HG02623 (cell line): ENCODE measurements around the gene KCNT1.

Experiments used
- ATAC-seq: cut with Tn5 transposase; IDR thresholded peaks from one replicate; pipeline ENCODE4 v1.9.1; 2021; ENCODE audit warnings: moderate library complexity; ENCODE audit not compliant: unreplicated experiment

KCNT1 gene

GRCh38 chr9:135794361-135794885 is 92.4 kb downstream of the KCNT1 start:
- no peak for ATAC-seq

GRCh38 chr9:135795391-135795790 is 93.4 kb downstream of the KCNT1 start:
- ATAC-seq, result no peak

GRCh38 chr9:135796784-135797485 is 95.0 kb downstream of the KCNT1 start:
- no peak for ATAC-seq

- no peak for ATAC-seq
Observed at GRCh38 chr9:135797507-135798262, 95.7 kb downstream of the KCNT1 start.

GRCh38 chr9:135798263-135798585 is 96.2 kb downstream of the KCNT1 start:
- ATAC-seq, result no peak

GRCh38 chr9:135799261-135799660 is 97.3 kb downstream of the KCNT1 start:
- no peak for ATAC-seq

GRCh38 chr9:135801070-135801469 is 99.1 kb downstream of the KCNT1 start:
- ATAC-seq, result no peak

GRCh38 chr9:135802876-135803419 is 101.0 kb downstream of the KCNT1 start:
- no peak for ATAC-seq

- no peak for ATAC-seq
Observed at GRCh38 chr9:135803441-135803840, 101.5 kb downstream of the KCNT1 start.

- ATAC-seq, result no peak
Observed at GRCh38 chr9:135804581-135805421, 102.8 kb downstream of the KCNT1 start.

- no peak for ATAC-seq
Observed at GRCh38 chr9:135805422-135806022, 103.5 kb downstream of the KCNT1 start.

GRCh38 chr9:135809166-135809565 is 107.2 kb downstream of the KCNT1 start:
- no peak for ATAC-seq

- no peak for ATAC-seq
Observed at GRCh38 chr9:135810806-135811575, 109.0 kb downstream of the KCNT1 start.

GRCh38 chr9:135811801-135812200 is 109.8 kb downstream of the KCNT1 start:
- ATAC-seq, result no peak

GRCh38 chr9:135812961-135813360 is 111.0 kb downstream of the KCNT1 start:
- ATAC-seq, result no peak

GRCh38 chr9:135813671-135814290 is 111.8 kb downstream of the KCNT1 start:
- ATAC-seq, result no peak

GRCh38 chr9:135814421-135815095 is 112.6 kb downstream of the KCNT1 start:
- ATAC-seq, result no peak

- no peak for ATAC-seq
Observed at GRCh38 chr9:135815413-135815812, 113.4 kb downstream of the KCNT1 start.
